WERI-Rb-1 (cell line): ENCODE measurements around the gene SLC49A3.

ENCODE experiments used
- DNase-seq: peaks from one replicate; pipeline ENCODE4 v3.0.0-alpha.2; 2020
- H3K27ac ChIP-seq: fragments of 250-450 bp; sonication (Bioruptor Pico); 2 replicates; pipeline ENCODE4 v1.5.1; 2020; ENCODE audit warnings: mild to moderate bottlenecking, moderate library complexity
- H3K27me3 ChIP-seq: fragments of 250-450 bp; sonication (Bioruptor Pico); 2 replicates; pipeline ENCODE4 v1.5.1; 2021; ENCODE audit warnings: mild to moderate bottlenecking, low read depth, moderate library complexity; ENCODE audit not compliant: insufficient read depth, severe bottlenecking
- H3K36me3 ChIP-seq: fragments of 250-450 bp; sonication (Bioruptor Pico); 2 replicates; pipeline ENCODE4 v1.5.1; 2020; ENCODE audit warnings: mild to moderate bottlenecking, moderate library complexity
- H3K4me3 ChIP-seq: 2 replicates; pipeline ENCODE4 v1.5.1; 2011; ENCODE audit warnings: low read depth, mild to moderate bottlenecking, control low read depth, low read length
- H3K9me3 ChIP-seq: fragments of 250-450 bp; sonication (Bioruptor Pico); 2 replicates; pipeline ENCODE4 v1.5.1; 2021; ENCODE audit warnings: mild to moderate bottlenecking, moderate library complexity; ENCODE audit not compliant: severe bottlenecking
- CTCF ChIP-seq: IDR thresholded peaks from 2 replicates; pipeline ENCODE4 v1.5.1; 2011; ENCODE audit warnings: low read depth, mild to moderate bottlenecking, control low read depth, inconsistent platforms, low read length

The SLC49A3 gene

DNA sequence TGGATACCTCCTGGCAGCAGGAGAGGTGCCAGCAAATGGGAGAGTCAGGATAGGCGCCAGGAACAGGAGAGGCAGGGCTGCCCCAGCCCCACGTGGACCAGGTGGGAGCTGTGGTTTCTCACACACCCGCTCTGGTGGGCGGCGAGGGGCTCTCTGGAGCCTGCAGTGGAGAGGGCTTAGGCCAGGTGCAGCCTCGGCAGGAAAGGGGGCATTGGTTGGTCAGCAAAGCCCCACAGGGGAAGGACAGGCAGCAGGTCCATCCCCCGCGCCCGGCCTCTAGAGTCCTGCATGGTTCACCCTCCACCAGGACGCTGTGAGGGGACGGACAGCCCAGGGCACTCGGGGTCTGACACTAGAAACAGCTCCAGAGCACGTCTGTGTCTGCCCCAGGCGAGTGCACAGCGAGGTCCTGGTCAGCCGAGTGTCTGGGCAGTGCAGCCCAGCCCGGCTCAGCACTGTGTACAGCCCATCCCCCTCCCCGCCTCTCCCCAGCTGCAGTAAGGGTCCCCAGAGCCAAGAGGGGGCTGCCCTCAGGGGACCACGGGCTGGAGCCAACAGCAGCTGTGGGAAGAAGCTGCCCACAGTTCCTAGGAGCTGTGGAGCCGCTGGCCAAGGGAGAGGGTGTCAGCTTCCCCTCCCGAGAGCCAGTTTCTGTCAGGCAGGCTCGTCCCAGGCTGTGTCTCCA is 23.1 kb downstream of the SLC49A3 start:
- no peak for TF ChIP-seq CTCF
- DNase-seq, result no peak
- Histone ChIP-seq H3K27me3 (no peaks in the 10 kb centered on the region), H3K27ac (no peak overlapping the region), H3K9me3 (no peaks in the 10 kb centered on the region), H3K4me3 (no peak overlapping the region), H3K36me3 (peaks cover 10% of the 10 kb centered on the region)

- no peaks in the 10 kb centered on the region for H3K27me3 ChIP-seq
- peaks cover 7% of the 10 kb centered on the region for H3K36me3 ChIP-seq
- DNase-seq, result no peak
- no peak overlapping the region for H3K27ac ChIP-seq
- H3K4me3 ChIP-seq, result no peak overlapping the region
- no peak for TF ChIP-seq CTCF
- H3K9me3 ChIP-seq, result no peaks in the 10 kb centered on the region
These were observed 23.6 kb downstream of the SLC49A3 start for GRCh38 chr4:665381-665750.

GRCh38 chr4:664713-665231 is 24.2 kb downstream of the SLC49A3 start:
- Histone ChIP-seq H3K4me3 (no peak overlapping the region), H3K27ac (no peak overlapping the region)

GRCh38 chr4:663438-664428 is 25.2 kb downstream of the SLC49A3 start:
- Histone ChIP-seq H3K9me3 (no peaks in the 10 kb centered on the region), H3K27ac (peak overlapping the region; percentile 63), H3K4me3 (peak overlapping the region; percentile 30), H3K27me3 (no peaks in the 10 kb centered on the region), H3K36me3 (peaks cover 17% of the 10 kb centered on the region)
- no peak for TF ChIP-seq CTCF
- peak; percentile 73 for DNase-seq

More at GRCh38 chr4:664713-665231, 24.2 kb downstream of the SLC49A3 start:
- no peak for DNase-seq
- TF ChIP-seq CTCF, result no peak
- Histone ChIP-seq H3K36me3 (peaks cover 10% of the 10 kb centered on the region), H3K27me3 (no peaks in the 10 kb centered on the region), H3K9me3 (no peaks in the 10 kb centered on the region)

DNA sequence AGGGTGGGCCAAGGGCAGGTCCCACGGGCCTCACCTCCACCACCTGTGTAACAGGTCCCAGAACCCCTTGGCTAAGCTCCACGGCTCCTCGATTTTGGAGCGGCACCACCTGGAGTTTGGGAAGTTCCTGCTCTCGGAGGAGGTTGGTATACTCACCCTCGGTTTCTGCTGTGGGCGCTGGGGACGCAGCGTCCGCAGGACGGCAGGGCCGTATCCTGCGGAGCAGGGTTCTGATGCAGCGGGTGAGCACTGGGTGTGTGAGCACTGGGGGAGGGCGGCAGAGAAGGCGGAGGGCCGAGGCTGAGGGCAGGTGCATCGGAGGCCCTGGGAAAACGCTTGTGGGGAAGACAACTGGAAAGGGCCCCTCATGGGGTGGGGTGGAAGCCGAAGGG is 25.9 kb downstream of the SLC49A3 start:
- Histone ChIP-seq H3K27me3 (no peaks in the 10 kb centered on the region), H3K4me3 (no peak overlapping the region), H3K27ac (peak overlapping the region; percentile 26; the same call in 1 of the 2 replicates), H3K9me3 (no peaks in the 10 kb centered on the region), H3K36me3 (peaks cover 19% of the 10 kb centered on the region)
- TF ChIP-seq CTCF, result no peak
- DNase-seq, result no peak
